Parathyroid adenoma (tissue), 2 donors: ENCODE results near the gene IFT57.
A peak's percentile ranks its signal among the peaks of the same experiment; 100 is the strongest.
"Not testable (repeated sequence)": the region's sequence is repeated elsewhere in the genome, so short reads cannot be mapped to it uniquely, and the experiment has no call there.

Source experiments
- H2AFZ ChIP-seq: fragments of 300-600 bp; sonication (generic); one replicate; pipeline ENCODE4 v1.7.0; 2017; ENCODE audit warnings: antibody characterized with exemption, mild to moderate bottlenecking
- H3K27ac ChIP-seq: fragments of 300-600 bp; sonication (generic); one replicate; pipeline ENCODE4 v1.7.0; 2017
- H3K27me3 ChIP-seq: fragments of 300-600 bp; sonication (generic); one replicate; pipeline ENCODE4 v1.7.0; 2017; ENCODE audit warnings: low read length; ENCODE audit not compliant: control insufficient read depth, insufficient read depth
- H3K36me3 ChIP-seq: fragments of 300-600 bp; sonication (generic); one replicate; pipeline ENCODE4 v1.7.0; 2017; ENCODE audit warnings: low read length; ENCODE audit not compliant: control insufficient read depth, insufficient read depth
- H3K4me1 ChIP-seq: fragments of 300-600 bp; sonication (generic); one replicate; pipeline ENCODE4 v1.7.0; 2017; ENCODE audit warnings: control low read depth
- H3K4me2 ChIP-seq: fragments of 300-600 bp; sonication (generic); one replicate; pipeline ENCODE4 v1.7.0; 2017; ENCODE audit warnings: low read length
- H3K4me3 ChIP-seq: fragments of 300-600 bp; sonication (generic); one replicate; pipeline ENCODE4 v1.7.0; 2017; ENCODE audit warnings: low read depth, low read length
- H3K79me2 ChIP-seq: fragments of 300-600 bp; sonication (generic); one replicate; pipeline ENCODE4 v1.7.0; 2017; ENCODE audit warnings: control low read depth
- H3K9ac ChIP-seq: fragments of 300-600 bp; sonication (generic); one replicate; pipeline ENCODE4 v1.7.0; 2017; ENCODE audit warnings: mild to moderate bottlenecking
- H3K9me3 ChIP-seq: fragments of 300-600 bp; sonication (generic); one replicate; pipeline ENCODE4 v1.7.0; 2017; ENCODE audit warnings: low read length; ENCODE audit not compliant: control insufficient read depth
- CTCF ChIP-seq: fragments of 300-600 bp; sonication (generic); IDR thresholded peaks from one replicate; pipeline ENCODE4 v1.7.0; 2017; ENCODE audit warnings: antibody characterized with exemption, mild to moderate bottlenecking
- donor health status: primary hyperparathyroidism.

The IFT57 gene, protein sequence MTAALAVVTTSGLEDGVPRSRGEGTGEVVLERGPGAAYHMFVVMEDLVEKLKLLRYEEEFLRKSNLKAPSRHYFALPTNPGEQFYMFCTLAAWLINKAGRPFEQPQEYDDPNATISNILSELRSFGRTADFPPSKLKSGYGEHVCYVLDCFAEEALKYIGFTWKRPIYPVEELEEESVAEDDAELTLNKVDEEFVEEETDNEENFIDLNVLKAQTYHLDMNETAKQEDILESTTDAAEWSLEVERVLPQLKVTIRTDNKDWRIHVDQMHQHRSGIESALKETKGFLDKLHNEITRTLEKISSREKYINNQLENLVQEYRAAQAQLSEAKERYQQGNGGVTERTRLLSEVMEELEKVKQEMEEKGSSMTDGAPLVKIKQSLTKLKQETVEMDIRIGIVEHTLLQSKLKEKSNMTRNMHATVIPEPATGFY

GRCh38 chr3:108221911-108222852 is at the start of gene IFT57:
Gene IFT57 (minus strand): TSS chr3:108222424. CDS start chr3:108222322, 102 bp downstream.
- peak within 1 kb of the TSS; percentile 88 for H3K9ac ChIP-seq
- no peaks in the 10 kb centered on the region for H3K36me3 ChIP-seq
- no peak for TF ChIP-seq CTCF
- H2AFZ ChIP-seq, result peak within 1 kb of the TSS; percentile 93
- H3K4me3 ChIP-seq, result peak within 1 kb of the TSS; percentile 93
- H3K4me1 ChIP-seq, result peaks cover 9% of the 10 kb centered on the region
- H3K9me3 ChIP-seq, result no peaks in the 10 kb centered on the region
- peak within 1 kb of the TSS; percentile 74 for H3K4me2 ChIP-seq
- no peaks in the 10 kb centered on the region for H3K27me3 ChIP-seq
- peaks cover 17% of the 10 kb centered on the region for H3K79me2 ChIP-seq
- peak within 1 kb of the TSS; percentile 73 for H3K27ac ChIP-seq

DNA sequence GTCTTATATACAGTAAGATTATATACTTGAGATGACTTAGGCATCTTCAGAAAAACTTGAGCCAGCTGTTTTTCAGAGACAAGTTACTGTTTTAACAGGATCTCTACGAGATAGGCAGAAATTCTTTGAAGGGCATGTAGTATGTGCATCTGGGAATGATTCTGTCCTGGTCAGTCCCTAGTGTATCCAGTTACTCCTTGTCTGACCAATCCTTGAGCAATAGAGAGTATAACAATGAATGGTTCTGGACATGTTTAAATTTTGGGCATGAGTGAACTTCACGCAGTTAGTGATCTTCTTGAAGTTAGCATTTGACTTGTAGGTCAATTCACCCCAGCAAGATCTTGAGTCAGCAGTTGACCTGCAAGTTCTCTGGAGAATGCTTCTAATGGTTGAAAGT is 49.4 kb upstream of the IFT57 start:
- Histone ChIP-seq H3K9me3 (no peaks in the 10 kb centered on the region), H3K79me2 (no peaks in the 10 kb centered on the region), H2AFZ (no peak overlapping the region), H3K27me3 (no peaks in the 10 kb centered on the region), H3K4me3 (no peak overlapping the region), H3K4me2 (no peak overlapping the region), H3K36me3 (no peaks in the 10 kb centered on the region), H3K27ac (no peak overlapping the region), H3K9ac (no peak overlapping the region), H3K4me1 (no peaks in the 10 kb centered on the region)
- no peak for TF ChIP-seq CTCF

GRCh38 chr3:108268235-108268634 is 46.0 kb upstream of the IFT57 start:
- H3K4me2 ChIP-seq, H2AFZ ChIP-seq, H3K27me3 ChIP-seq, H3K9ac ChIP-seq, H3K9me3 ChIP-seq, H3K4me3 ChIP-seq, H3K4me1 ChIP-seq, H3K79me2 ChIP-seq, H3K36me3 ChIP-seq, H3K27ac ChIP-seq: not testable (repeated sequence)

GRCh38 chr3:108264534-108265298 is 42.5 kb upstream of the IFT57 start:
- H2AFZ ChIP-seq, H3K4me3 ChIP-seq, H3K4me1 ChIP-seq, H3K9me3 ChIP-seq, H3K36me3 ChIP-seq, H3K27ac ChIP-seq, H3K27me3 ChIP-seq, H3K79me2 ChIP-seq, H3K4me2 ChIP-seq, H3K9ac ChIP-seq: not testable (repeated sequence)

DNA sequence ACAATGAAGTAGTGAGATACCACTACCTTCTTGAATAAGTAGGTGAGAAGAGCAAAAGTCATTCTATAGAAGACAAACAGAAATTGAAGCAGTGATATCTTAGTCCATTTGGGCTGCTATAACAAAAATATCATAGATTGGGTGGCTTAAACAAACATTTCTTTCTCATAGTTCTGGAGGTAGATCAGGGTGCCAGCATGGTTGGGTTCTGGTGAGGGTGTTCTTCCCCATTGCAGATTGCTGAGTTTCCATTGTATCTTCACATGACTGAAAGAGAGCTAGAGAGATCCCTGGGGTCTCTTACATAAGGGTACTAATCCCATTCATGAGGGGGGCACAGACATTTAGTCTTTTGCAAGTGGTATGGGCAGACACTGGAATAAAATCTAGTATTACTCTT is 32.9 kb upstream of the IFT57 start:
- no peak for TF ChIP-seq CTCF
- H3K4me2 ChIP-seq, result no peak overlapping the region
- no peaks in the 10 kb centered on the region for H3K36me3 ChIP-seq
- no peaks in the 10 kb centered on the region for H3K27me3 ChIP-seq
- H3K27ac ChIP-seq, result no peak overlapping the region
- H3K79me2 ChIP-seq, result no peaks in the 10 kb centered on the region
- H3K9me3 ChIP-seq, result no peaks in the 10 kb centered on the region
- no peaks in the 10 kb centered on the region for H3K4me1 ChIP-seq
- H2AFZ ChIP-seq, result no peak overlapping the region
- H3K4me3 ChIP-seq, result no peak overlapping the region
- no peak overlapping the region for H3K9ac ChIP-seq
